Fibroblast of lung (primary cell): ENCODE data around the gene INPPL1. TPM values are rescaled to one million over a fixed set of nuclear protein-coding genes. Genes with fewer than 3 reads are reported as not detected.

Experiments used
- DNase-seq, 2 donors: peaks; one replicate each; pipeline versions ENCODE4 v3.0.0 to v3.0.0-alpha.2; 2010; ENCODE audit warnings: low read depth in 2 of 2
- H2AFZ ChIP-seq: 2 replicates; pipeline ENCODE4 v1.5.1; 2012; ENCODE audit warnings: low read length, control low read depth, inconsistent platforms
- H3K27ac ChIP-seq: 2 replicates; pipeline ENCODE4 v1.5.1; 2011; ENCODE audit warnings: low read length, control low read depth; ENCODE audit not compliant: insufficient read depth
- H3K27me3 ChIP-seq: 2 replicates; pipeline ENCODE4 v1.5.1; 2011; ENCODE audit warnings: mild to moderate bottlenecking, low read length; ENCODE audit not compliant: control insufficient read depth, insufficient read depth
- H3K36me3 ChIP-seq: 2 replicates; pipeline ENCODE4 v1.5.1; 2011; ENCODE audit warnings: low read length; ENCODE audit not compliant: control insufficient read depth, insufficient read depth
- H3K4me1 ChIP-seq: 2 replicates; pipeline ENCODE4 v1.5.1; 2011; ENCODE audit warnings: low read length; ENCODE audit not compliant: control insufficient read depth, insufficient read depth; ENCODE audit errors: extremely low read depth
- H3K4me2 ChIP-seq: 2 replicates; pipeline ENCODE4 v1.5.1; 2011; ENCODE audit warnings: low read length, control low read depth; ENCODE audit not compliant: insufficient read depth; ENCODE audit errors: extremely low read depth
- H3K4me3 ChIP-seq, 4 experiments: fragments of 200-600 bp in 1 of 4; sonication (generic) in 1 of 4; replicated peaks in 1 of 4; 2 replicates each; pipeline ENCODE4 v1.5.1; 2011 to 2016; ENCODE audit warnings: low read length in 4 of 4, low read depth in 3 of 4, mild to moderate bottlenecking in 3 of 4, control low read depth in 2 of 4, inconsistent platforms in 1 of 4, mixed read lengths in 1 of 4; ENCODE audit not compliant: insufficient read depth in 1 of 4; ENCODE audit errors: control extremely low read depth in 1 of 4
- H3K79me2 ChIP-seq: 2 replicates; pipeline ENCODE4 v1.5.1; 2012; ENCODE audit warnings: mild to moderate bottlenecking, low read length, inconsistent platforms; ENCODE audit not compliant: control insufficient read depth, insufficient read depth
- H3K9ac ChIP-seq: 2 replicates; pipeline ENCODE4 v1.5.1; 2011; ENCODE audit warnings: mild to moderate bottlenecking, low read length, control low read depth; ENCODE audit not compliant: insufficient read depth
- H3K9me3 ChIP-seq: 2 replicates; pipeline ENCODE4 v1.5.1; 2012; ENCODE audit warnings: low read depth, low read length; ENCODE audit not compliant: control insufficient read depth, insufficient read depth
- H4K20me1 ChIP-seq: 2 replicates; pipeline ENCODE4 v1.5.1; 2011; ENCODE audit warnings: low read length; ENCODE audit not compliant: control insufficient read depth, insufficient read depth; ENCODE audit errors: extremely low read depth
- CTCF ChIP-seq, 2 donors: IDR thresholded peaks in 1 of 2; conservative IDR thresholded peaks in 1 of 2; 1 replicate in 1 of 2; 2 replicates in 1 of 2; pipeline ENCODE4 v1.5.1; 2011 to 2012; ENCODE audit warnings: low read length in 2 of 2, control low read depth in 1 of 2, inconsistent platforms in 1 of 2, low read depth in 1 of 2, mild to moderate bottlenecking in 1 of 2
- EZH2 ChIP-seq: IDR thresholded peaks from 2 replicates; pipeline ENCODE4 v1.5.1; 2012; ENCODE audit warnings: low read length, control low read depth, mild to moderate bottlenecking; ENCODE audit errors: missing control alignments
- polyA plus RNA-seq, 2 donors: library from polyadenylated mRNA; depleted of rRNA in 1 of 2; stranded (reverse) in 1 of 2; unstranded in 1 of 2; fragments of >200 nt; gene quantifications; 2 replicates each; pipeline ENCODE4 v1.2.1, GENCODE V29; 2011 to 2012; ENCODE audit warnings: missing spikeins in 1 of 2
- total RNA-seq: library from RNA; depleted of rRNA; stranded (reverse); fragments of >200 nt; gene quantifications from 2 replicates; pipeline ENCODE4 v1.2.1, GENCODE V29; 2014

INPPL1 gene
- total and polyA plus RNA-seq, 2 donors (not counting 1 experiment from before 2014, with no cell fraction given) = 60.3 to 102 TPM

GRCh38 chr11:72235351-72236057 lies 10.9 kb downstream of the INPPL1 start:
- H3K9ac ChIP-seq = no peak overlapping the region
- H3K4me3 ChIP-seq = no peak overlapping the region
- peaks cover 44% of the 10 kb centered on the region for H3K36me3 ChIP-seq
- H3K27ac ChIP-seq = no peak overlapping the region
- H3K4me2 ChIP-seq = no peak overlapping the region
- DNase-seq = no peak
- no peaks in the 10 kb centered on the region for H3K79me2 ChIP-seq
- H2AFZ ChIP-seq = no peak overlapping the region
- no peaks in the 10 kb centered on the region for H3K9me3 ChIP-seq
- H3K4me1 ChIP-seq = peaks cover 3% of the 10 kb centered on the region
- H3K27me3 ChIP-seq = no peaks in the 10 kb centered on the region
- peaks cover 2% of the 10 kb centered on the region for H4K20me1 ChIP-seq
- no peak for TF ChIP-seq EZH2
- TF ChIP-seq CTCF (conservative IDR thresholded peaks at IDR 0.05 in 1 of 2, IDR thresholded peaks at IDR 0.05 in 1 of 2; ENCODE audit: low read depth in 1 of 2, low read length in 2 of 2) = no peak

- Histone ChIP-seq H3K9me3 (no peaks in the 10 kb centered on the region), H3K36me3 (peaks cover 41% of the 10 kb centered on the region), H2AFZ (no peak overlapping the region), H4K20me1 (peaks cover 2% of the 10 kb centered on the region), H3K27me3 (peaks cover 6% of the 10 kb centered on the region), H3K9ac (no peak overlapping the region), H3K4me1 (peaks cover 3% of the 10 kb centered on the region), H3K4me3 (no peak overlapping the region), H3K79me2 (no peaks in the 10 kb centered on the region), H3K27ac (no peak overlapping the region), H3K4me2 (no peak overlapping the region)
- no peak for DNase-seq
- TF ChIP-seq EZH2 (no peak), CTCF (conservative IDR thresholded peaks at IDR 0.05 in 1 of 2, IDR thresholded peaks at IDR 0.05 in 1 of 2; ENCODE audit: low read depth in 1 of 2, low read length in 2 of 2) (no peak)
Observed at GRCh38 chr11:72236083-72236697, 11.6 kb downstream of the INPPL1 start.

- Histone ChIP-seq H2AFZ (no peak overlapping the region), H3K4me2 (no peak overlapping the region), H3K4me1 (peaks cover 3% of the 10 kb centered on the region), H3K9ac (no peak overlapping the region), H3K36me3 (peaks cover 36% of the 10 kb centered on the region), H3K4me3 (no peak overlapping the region), H3K79me2 (no peaks in the 10 kb centered on the region), H3K9me3 (no peaks in the 10 kb centered on the region), H3K27me3 (peaks cover 6% of the 10 kb centered on the region), H3K27ac (no peak overlapping the region), H4K20me1 (peaks cover 2% of the 10 kb centered on the region)
- TF ChIP-seq EZH2 (no peak), CTCF (conservative IDR thresholded peaks at IDR 0.05 in 1 of 2, IDR thresholded peaks at IDR 0.05 in 1 of 2; ENCODE audit: low read depth in 1 of 2, low read length in 2 of 2) (no peak)
- DNase-seq = no peak
Observed at GRCh38 chr11:72236774-72237111, 12.2 kb downstream of the INPPL1 start.
